ENCODE results near the gene CRYBG3. TPM values are rescaled to one million over a fixed set of nuclear protein-coding genes. Genes with fewer than 3 reads are reported as not detected.
A peak's percentile ranks its signal among the peaks of the same experiment; 100 is the strongest.

CRYBG3 gene
- total RNA-seq, 4 donors from 2014 or later: 16.4 to 33.4 (median 21.6) TPM

DNA sequence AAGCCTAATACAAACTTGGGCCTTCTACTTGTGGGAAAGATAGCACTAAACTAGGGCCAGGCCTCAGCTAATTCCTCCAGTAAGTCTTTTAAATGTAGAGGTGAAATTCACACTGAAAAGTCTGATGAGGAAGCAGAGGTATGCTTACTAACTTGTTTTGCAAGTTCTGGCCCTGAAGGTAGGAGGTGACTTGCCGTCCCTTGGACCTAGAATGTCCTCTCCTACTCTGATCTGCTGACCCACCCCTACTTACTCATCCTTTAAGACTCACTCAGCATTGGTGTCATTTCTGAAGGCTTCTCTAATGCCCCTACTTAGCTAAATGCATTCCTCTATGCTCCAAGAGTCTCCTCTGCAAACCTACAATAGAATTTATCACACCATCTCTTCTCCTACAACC lies 131.1 kb downstream of the CRYBG3 start:
- Histone ChIP-seq H3K4me1 (peaks cover 0 to 28% (median 0%) of the 10 kb centered on the region in 3 donors), H3K36me3 (peaks cover 0 to 93% (median 7%) of the 10 kb centered on the region in 3 donors), H3K27ac (peak overlapping the region; percentile 18 to 78 (median 70)), H3K4me3 (no peak overlapping the region), H3K9me3 (no peaks in the 10 kb centered on the region), H3K27me3 (no peaks in the 10 kb centered on the region)
- TF ChIP-seq POLR2A (IDR thresholded peaks at IDR 0.05): no peak
- TF ChIP-seq, protein P1, sequence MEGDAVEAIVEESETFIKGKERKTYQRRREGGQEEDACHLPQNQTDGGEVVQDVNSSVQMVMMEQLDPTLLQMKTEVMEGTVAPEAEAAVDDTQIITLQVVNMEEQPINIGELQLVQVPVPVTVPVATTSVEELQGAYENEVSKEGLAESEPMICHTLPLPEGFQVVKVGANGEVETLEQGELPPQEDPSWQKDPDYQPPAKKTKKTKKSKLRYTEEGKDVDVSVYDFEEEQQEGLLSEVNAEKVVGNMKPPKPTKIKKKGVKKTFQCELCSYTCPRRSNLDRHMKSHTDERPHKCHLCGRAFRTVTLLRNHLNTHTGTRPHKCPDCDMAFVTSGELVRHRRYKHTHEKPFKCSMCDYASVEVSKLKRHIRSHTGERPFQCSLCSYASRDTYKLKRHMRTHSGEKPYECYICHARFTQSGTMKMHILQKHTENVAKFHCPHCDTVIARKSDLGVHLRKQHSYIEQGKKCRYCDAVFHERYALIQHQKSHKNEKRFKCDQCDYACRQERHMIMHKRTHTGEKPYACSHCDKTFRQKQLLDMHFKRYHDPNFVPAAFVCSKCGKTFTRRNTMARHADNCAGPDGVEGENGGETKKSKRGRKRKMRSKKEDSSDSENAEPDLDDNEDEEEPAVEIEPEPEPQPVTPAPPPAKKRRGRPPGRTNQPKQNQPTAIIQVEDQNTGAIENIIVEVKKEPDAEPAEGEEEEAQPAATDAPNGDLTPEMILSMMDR (IDR thresholded peaks at IDR 0.05): no peak
- no peak for DNase-seq
- intact Hi-C loops (cut with DNase I): no loop called here
- WGBS, 2 donors: 33 to 53% methylated on average over 1 of the region's 1 CpG

DNA sequence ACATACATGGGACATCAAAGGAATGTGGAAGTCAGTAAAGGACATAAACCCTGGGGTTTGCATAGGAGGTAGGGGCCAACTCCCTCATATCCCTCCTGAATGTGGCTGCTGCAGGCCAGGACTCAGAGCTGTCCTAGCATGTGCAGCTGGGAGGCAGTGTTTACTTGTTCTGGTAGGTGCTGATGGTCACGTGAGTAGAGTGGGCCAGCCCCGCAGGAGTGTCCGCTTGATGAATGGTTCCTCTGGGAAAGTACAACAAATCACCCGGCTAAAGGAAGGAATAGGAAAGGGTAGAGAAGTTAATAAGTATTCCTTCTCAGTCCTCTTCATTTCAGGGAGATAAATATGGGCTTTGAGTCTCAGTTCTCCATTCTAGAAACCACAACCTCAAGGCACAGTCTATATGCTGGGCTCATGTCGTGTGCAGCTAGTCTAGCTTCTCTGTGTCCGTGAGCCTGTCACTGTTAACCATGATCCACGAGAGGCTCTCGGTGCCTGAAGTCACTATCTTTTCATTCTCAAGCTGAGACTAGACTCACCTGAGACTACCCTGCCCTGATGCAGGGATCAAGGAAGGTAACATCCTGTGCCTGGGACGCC lies 132.5 kb downstream of the CRYBG3 start:
- H3K27ac ChIP-seq: peak overlapping the region in 2 of 4 donors; percentile 26 to 36
- no peaks in the 10 kb centered on the region for H3K9me3 ChIP-seq
- no peak for TF ChIP-seq POLR2A (IDR thresholded peaks at IDR 0.05)
- TF ChIP-seq, protein P1 (IDR thresholded peaks at IDR 0.05): no peak
- no peak overlapping the region for H3K4me3 ChIP-seq
- no peaks in the 10 kb centered on the region for H3K27me3 ChIP-seq
- H3K36me3 ChIP-seq: peaks cover 0 to 93% (median 12%) of the 10 kb centered on the region in 3 donors
- DNase-seq: no peak
- WGBS, 2 donors: 88 to 90% methylated on average over 8 of the region's 9 CpGs
- intact Hi-C loops (cut with DNase I): no loop called here
- peaks cover 0 to 39% (median 0%) of the 10 kb centered on the region in 3 donors for H3K4me1 ChIP-seq

DNA sequence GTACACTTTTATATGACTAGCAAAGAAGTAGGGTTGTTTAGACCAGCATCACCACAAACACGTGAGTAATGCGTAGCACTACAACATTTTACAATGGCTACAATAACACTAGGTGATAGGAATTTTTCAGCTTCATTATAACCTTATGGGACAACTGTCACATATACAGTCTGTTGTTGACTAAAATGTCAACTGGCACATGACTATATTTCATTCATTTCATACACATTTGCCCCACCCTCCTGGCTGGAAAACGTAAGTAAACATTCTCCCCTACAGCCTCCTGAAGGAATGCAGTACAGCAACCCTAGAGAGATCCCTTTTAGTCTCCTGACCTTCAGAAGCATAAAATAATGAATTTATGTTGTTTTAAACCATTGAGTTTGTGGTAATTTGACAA lies 134.2 kb downstream of the CRYBG3 start:
- Histone ChIP-seq H3K27me3 (no peaks in the 10 kb centered on the region), H3K4me1 (peaks cover 0 to 42% (median 0%) of the 10 kb centered on the region in 3 donors), H3K27ac (no peak overlapping the region), H3K4me3 (no peak overlapping the region), H3K36me3 (peaks cover 0 to 93% (median 12%) of the 10 kb centered on the region in 3 donors), H3K9me3 (no peaks in the 10 kb centered on the region)
- 83 to 84% methylated on average over 3 of the region's 3 CpGs for WGBS, 2 donors
- TF ChIP-seq, protein P1 (IDR thresholded peaks at IDR 0.05): no peak
- DNase-seq: no peak
- intact Hi-C loops (cut with DNase I): no loop called here

DNA sequence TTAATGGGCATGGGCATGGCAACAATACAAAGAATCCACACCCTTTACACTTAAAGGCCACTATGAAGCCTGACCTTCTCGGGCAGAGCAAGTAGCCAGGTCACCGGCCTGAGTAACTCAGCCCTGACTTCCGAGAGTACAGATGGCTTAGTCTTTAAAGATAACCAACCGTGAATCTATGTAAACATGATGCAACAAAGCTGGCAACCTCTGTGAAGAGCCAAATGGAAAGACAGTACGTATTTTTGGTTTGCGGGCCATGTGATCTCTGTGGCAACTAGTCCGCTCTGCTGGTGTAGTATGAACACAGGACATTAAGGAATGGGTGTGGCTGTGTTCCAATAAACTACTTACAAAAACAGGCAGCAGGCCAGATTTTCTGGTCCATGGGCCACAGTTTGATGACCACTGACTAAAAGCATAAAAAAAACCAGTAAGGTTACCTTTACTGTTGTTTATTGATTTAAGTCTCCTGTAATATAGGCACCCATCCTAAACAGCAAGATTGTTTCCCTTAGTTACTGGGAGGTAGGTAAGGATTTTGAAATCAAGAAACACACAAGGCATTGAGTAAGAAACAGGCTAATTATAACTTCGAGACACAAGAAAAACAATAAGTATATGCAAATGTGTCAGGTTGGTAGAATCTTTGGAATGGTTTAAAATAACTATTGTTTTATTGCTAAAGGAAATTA lies 136.0 kb downstream of the CRYBG3 start:
- DNase-seq: no peak
- TF ChIP-seq, protein P1 (IDR thresholded peaks at IDR 0.05): no peak
- no peak for TF ChIP-seq POLR2A (IDR thresholded peaks at IDR 0.05)
- Histone ChIP-seq H3K27ac (peak overlapping the region in 3 of 4 donors; percentile 7 to 53 (median 48)), H3K36me3 (peaks cover 0 to 93% (median 12%) of the 10 kb centered on the region in 3 donors), H3K4me3 (no peak overlapping the region), H3K9me3 (no peaks in the 10 kb centered on the region), H3K27me3 (no peaks in the 10 kb centered on the region), H3K4me1 (peaks cover 0 to 43% (median 0%) of the 10 kb centered on the region in 3 donors)
- WGBS, 2 donors: 69 to 81% methylated on average over 7 to 8 of the region's 8 CpGs
- intact Hi-C loops (cut with DNase I): no loop called here

DNA sequence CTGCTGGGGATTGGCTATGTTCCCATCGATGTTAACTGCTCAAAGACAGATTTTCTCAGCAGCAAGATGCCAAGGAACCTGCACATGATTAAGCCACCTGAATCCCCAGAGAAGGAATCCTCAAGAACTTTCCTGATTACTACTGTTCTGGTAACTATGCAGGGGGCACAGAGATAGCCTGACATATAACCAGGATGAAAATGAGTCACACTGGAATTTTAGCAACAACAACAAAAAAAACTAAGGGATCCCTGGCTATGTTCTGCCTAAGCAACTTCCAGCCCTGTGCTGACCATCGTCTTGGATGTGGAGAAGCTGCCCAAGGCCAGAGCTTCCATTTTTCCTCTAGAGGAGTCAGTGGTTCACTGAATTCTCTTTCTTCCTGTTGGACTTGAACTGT lies 136.6 kb downstream of the CRYBG3 start:
- peaks cover 0 to 93% (median 12%) of the 10 kb centered on the region in 3 donors for H3K36me3 ChIP-seq
- no peaks in the 10 kb centered on the region for H3K27me3 ChIP-seq
- peaks cover 0 to 36% (median 0%) of the 10 kb centered on the region in 3 donors for H3K4me1 ChIP-seq
- TF ChIP-seq, protein P1 (IDR thresholded peaks at IDR 0.05): no peak
- TF ChIP-seq POLR2A (IDR thresholded peaks at IDR 0.05): no peak
- 81 to 82% methylated on average over 2 of the region's 2 CpGs for WGBS, 2 donors
- intact Hi-C loops (cut with DNase I): no loop called here
- no peak overlapping the region for H3K4me3 ChIP-seq
- H3K9me3 ChIP-seq: no peaks in the 10 kb centered on the region
- DNase-seq: no peak
- H3K27ac ChIP-seq: peak overlapping the region in 2 of 4 donors; percentile 0 to 48

Data from esophagus squamous epithelium (tissue), 5 donors.